Mucosa of rectum (tissue), 2 donors: ENCODE results near the gene NVL.

Experiments used
- H3K27ac ChIP-seq, 2 donors: one replicate each; pipeline ENCODE4 v1.7.0; 2013; ENCODE audit warnings: inconsistent platforms in 2 of 2, low read depth in 2 of 2, low read length in 2 of 2
- H3K27me3 ChIP-seq, 2 donors: one replicate each; pipeline ENCODE4 v1.7.0; 2013; ENCODE audit warnings: low read length in 2 of 2; ENCODE audit not compliant: control insufficient read depth in 2 of 2, insufficient read depth in 2 of 2
- H3K36me3 ChIP-seq, 2 donors: one replicate each; pipeline ENCODE4 v1.7.0; 2013; ENCODE audit warnings: low read length in 2 of 2; ENCODE audit not compliant: control insufficient read depth in 2 of 2, insufficient read depth in 2 of 2
- H3K4me1 ChIP-seq, 2 donors: one replicate each; pipeline ENCODE4 v1.7.0; 2013; ENCODE audit warnings: low read length in 2 of 2, mild to moderate bottlenecking in 1 of 2; ENCODE audit not compliant: control insufficient read depth in 2 of 2, insufficient read depth in 2 of 2
- H3K4me3 ChIP-seq, 2 donors: one replicate each; pipeline ENCODE4 v1.7.0; 2013; ENCODE audit warnings: low read length in 2 of 2
- H3K9ac ChIP-seq, 2 donors: one replicate each; pipeline ENCODE4 v1.7.0; 2013; ENCODE audit warnings: low read length in 2 of 2, low read depth in 1 of 2, mild to moderate bottlenecking in 1 of 2
- H3K9me3 ChIP-seq, 2 donors: one replicate each; pipeline ENCODE4 v1.7.0; 2013; ENCODE audit warnings: low read length in 2 of 2; ENCODE audit not compliant: control insufficient read depth in 2 of 2
- donor health status: healthy.
- donor health status: Normal muscosa, but diverticular disease.

Gene NVL

GRCh38 chr1:224329842-224330753, at the start of gene NVL:
Gene NVL (minus strand): TSS chr1:224330172. CDS start chr1:224330127, 45 bp downstream.
- Histone ChIP-seq H3K9ac (peak within 1 kb of the TSS; percentile 80 to 96), H3K36me3 (peaks cover 0 to 2% of the 10 kb centered on the region in 2 donors), H3K27me3 (no peaks in the 10 kb centered on the region), H3K4me3 (peak within 1 kb of the TSS; percentile 85 to 98), H3K4me1 (peaks cover 5 to 9% of the 10 kb centered on the region in 2 donors), H3K27ac (peak within 1 kb of the TSS; percentile 90), H3K9me3 (no peaks in the 10 kb centered on the region)

GRCh38 chr1:224378855-224379631, 49.1 kb upstream of the NVL start:
- H3K4me3 ChIP-seq, result no peak overlapping the region
- peaks cover 0 to 11% of the 10 kb centered on the region in 2 donors for H3K4me1 ChIP-seq
- no peak overlapping the region for H3K9ac ChIP-seq
- no peak overlapping the region for H3K27ac ChIP-seq
- H3K27me3 ChIP-seq, result no peaks in the 10 kb centered on the region
- H3K36me3 ChIP-seq, result peaks cover 15 to 32% of the 10 kb centered on the region in 2 donors
- no peaks in the 10 kb centered on the region for H3K9me3 ChIP-seq

GRCh38 chr1:224377676-224378006, 47.7 kb upstream of the NVL start:
- Histone ChIP-seq H3K4me1 (peaks cover 0 to 11% of the 10 kb centered on the region in 2 donors), H3K36me3 (peaks cover 17 to 37% of the 10 kb centered on the region in 2 donors), H3K27me3 (no peaks in the 10 kb centered on the region), H3K9ac (no peak overlapping the region), H3K27ac (no peak overlapping the region), H3K4me3 (no peak overlapping the region), H3K9me3 (no peaks in the 10 kb centered on the region)

- no peak overlapping the region for H3K27ac ChIP-seq
- no peak overlapping the region for H3K9ac ChIP-seq
- no peak overlapping the region for H3K4me3 ChIP-seq
- H3K4me1 ChIP-seq, result peaks cover 0 to 11% of the 10 kb centered on the region in 2 donors
- no peaks in the 10 kb centered on the region for H3K27me3 ChIP-seq
- H3K9me3 ChIP-seq, result no peaks in the 10 kb centered on the region
- H3K36me3 ChIP-seq, result peaks cover 37 to 56% of the 10 kb centered on the region in 2 donors
Observed at GRCh38 chr1:224375059-224375458, 45.1 kb upstream of the NVL start.

GRCh38 chr1:224373008-224373590, 43.1 kb upstream of the NVL start:
- H3K4me3 ChIP-seq, result no peak overlapping the region
- H3K27ac ChIP-seq, result no peak overlapping the region
- H3K36me3 ChIP-seq, result peaks cover 51 to 60% of the 10 kb centered on the region in 2 donors
- no peaks in the 10 kb centered on the region for H3K27me3 ChIP-seq
- H3K9me3 ChIP-seq, result no peaks in the 10 kb centered on the region
- no peak overlapping the region for H3K9ac ChIP-seq
- peaks cover 0 to 10% of the 10 kb centered on the region in 2 donors for H3K4me1 ChIP-seq

GRCh38 chr1:224368409-224368808, 38.4 kb upstream of the NVL start:
- Histone ChIP-seq H3K27me3 (no peaks in the 10 kb centered on the region), H3K9ac (no peak overlapping the region), H3K27ac (no peak overlapping the region), H3K4me3 (no peak overlapping the region), H3K36me3 (peaks cover 41 to 48% of the 10 kb centered on the region in 2 donors), H3K9me3 (no peaks in the 10 kb centered on the region), H3K4me1 (no peaks in the 10 kb centered on the region)

GRCh38 chr1:224359207-224359606, 29.2 kb upstream of the NVL start:
- H3K27ac ChIP-seq, result no peak overlapping the region
- H3K9ac ChIP-seq, result no peak overlapping the region
- H3K9me3 ChIP-seq, result no peaks in the 10 kb centered on the region
- H3K4me3 ChIP-seq, result no peak overlapping the region
- H3K4me1 ChIP-seq, result peaks cover 19 to 26% of the 10 kb centered on the region in 2 donors
- H3K36me3 ChIP-seq, result peaks cover 0 to 4% of the 10 kb centered on the region in 2 donors
- H3K27me3 ChIP-seq, result no peaks in the 10 kb centered on the region

GRCh38 chr1:224358237-224358636, 28.3 kb upstream of the NVL start:
- Histone ChIP-seq H3K4me3 (peak overlapping the region; percentile 90 to 97), H3K9ac (peak overlapping the region in 1 of 2 donors; percentile 19), H3K4me1 (peaks cover 19 to 31% of the 10 kb centered on the region in 2 donors), H3K36me3 (no peaks in the 10 kb centered on the region), H3K27me3 (no peaks in the 10 kb centered on the region), H3K9me3 (no peaks in the 10 kb centered on the region), H3K27ac (no peak overlapping the region)

GRCh38 chr1:224357626-224358124, 27.7 kb upstream of the NVL start:
- Histone ChIP-seq H3K36me3 (no peaks in the 10 kb centered on the region), H3K27ac (peak overlapping the region; percentile 87 to 90), H3K4me1 (peaks cover 19 to 31% of the 10 kb centered on the region in 2 donors), H3K9me3 (no peaks in the 10 kb centered on the region), H3K4me3 (peak overlapping the region; percentile 90 to 97), H3K27me3 (no peaks in the 10 kb centered on the region), H3K9ac (peak overlapping the region; percentile 63 to 87)
